GM23338 (cell line): ENCODE data around the gene AP2A1. TPM values are rescaled to one million over a fixed set of nuclear protein-coding genes. Genes with fewer than 3 reads are reported as not detected.

Experiments used
- ETS1 ChIP-seq: IDR thresholded peaks from 2 replicates; pipeline ENCODE4 v1.6.1; 2016; ENCODE audit warnings: antibody characterized with exemption
- EZH2 ChIP-seq: fragments of 200-600 bp; sonication (generic); IDR thresholded peaks from one replicate; pipeline ENCODE4 v1.8.0; 2017; ENCODE audit warnings: antibody characterized with exemption, mild to moderate bottlenecking, low read depth; ENCODE audit not compliant: unreplicated experiment
- REST ChIP-seq: IDR thresholded peaks from one replicate; pipeline ENCODE4 v1.6.1; 2018; ENCODE audit warnings: antibody characterized with exemption; ENCODE audit not compliant: unreplicated experiment
- STAT1 ChIP-seq: IDR thresholded peaks from one replicate; pipeline ENCODE4 v1.6.1; 2016; ENCODE audit warnings: antibody characterized with exemption; ENCODE audit not compliant: unreplicated experiment
- ZNF114 ChIP-seq: fragments of 250-450 bp; sonication (Bioruptor Pico); IDR thresholded peaks from 2 replicates; pipeline ENCODE4 v1.5.0; 2020; ENCODE audit warnings: mild to moderate bottlenecking, moderate library complexity
- ZNF331 ChIP-seq: fragments of 250-450 bp; sonication (Bioruptor Pico); IDR thresholded peaks from 2 replicates; pipeline ENCODE4 v1.5.0; 2020; ENCODE audit warnings: low read depth, mild to moderate bottlenecking, moderate library complexity
- ZNF462 ChIP-seq: fragments of 250-450 bp; sonication (Bioruptor Pico); IDR thresholded peaks from 2 replicates; pipeline ENCODE4 v1.5.0; 2020; ENCODE audit warnings: mild to moderate bottlenecking, moderate library complexity
- polyA plus RNA-seq: library from polyadenylated mRNA; unstranded; fragments of >200 nt; fragmentation: Nextera tagmentation; extraction: Ambion mirVana; gene quantifications from 2 replicates; pipeline ENCODE4 v1.2.1, GENCODE V29; 2016
- total RNA-seq: library from RNA; depleted of rRNA; stranded (reverse); fragments of >200 nt; shearing (Covaris generic); gene quantifications from 2 replicates; pipeline ENCODE4 v1.2.3, GENCODE V29; 2014

Gene AP2A1
- total and polyA plus RNA-seq, 2 experiments from 2014 or later = 34.1 to 129 TPM

GRCh38 chr19:49803529-49803856 lies 36.7 kb downstream of the AP2A1 start (continued):
- TF ChIP-seq ZNF462 (no peak), ETS1 (no peak), EZH2 (no peak), ZNF331 (no peak), REST (no peak), STAT1 (no peak), ZNF114 (CRISPR knock-in tag) (no peak)
